ENCODE measurements around the gene ZGRF1.
"Not testable (repeated sequence)": the region's sequence is repeated elsewhere in the genome, so short reads cannot be mapped to it uniquely, and the experiment has no call there.

The ZGRF1 gene, protein sequence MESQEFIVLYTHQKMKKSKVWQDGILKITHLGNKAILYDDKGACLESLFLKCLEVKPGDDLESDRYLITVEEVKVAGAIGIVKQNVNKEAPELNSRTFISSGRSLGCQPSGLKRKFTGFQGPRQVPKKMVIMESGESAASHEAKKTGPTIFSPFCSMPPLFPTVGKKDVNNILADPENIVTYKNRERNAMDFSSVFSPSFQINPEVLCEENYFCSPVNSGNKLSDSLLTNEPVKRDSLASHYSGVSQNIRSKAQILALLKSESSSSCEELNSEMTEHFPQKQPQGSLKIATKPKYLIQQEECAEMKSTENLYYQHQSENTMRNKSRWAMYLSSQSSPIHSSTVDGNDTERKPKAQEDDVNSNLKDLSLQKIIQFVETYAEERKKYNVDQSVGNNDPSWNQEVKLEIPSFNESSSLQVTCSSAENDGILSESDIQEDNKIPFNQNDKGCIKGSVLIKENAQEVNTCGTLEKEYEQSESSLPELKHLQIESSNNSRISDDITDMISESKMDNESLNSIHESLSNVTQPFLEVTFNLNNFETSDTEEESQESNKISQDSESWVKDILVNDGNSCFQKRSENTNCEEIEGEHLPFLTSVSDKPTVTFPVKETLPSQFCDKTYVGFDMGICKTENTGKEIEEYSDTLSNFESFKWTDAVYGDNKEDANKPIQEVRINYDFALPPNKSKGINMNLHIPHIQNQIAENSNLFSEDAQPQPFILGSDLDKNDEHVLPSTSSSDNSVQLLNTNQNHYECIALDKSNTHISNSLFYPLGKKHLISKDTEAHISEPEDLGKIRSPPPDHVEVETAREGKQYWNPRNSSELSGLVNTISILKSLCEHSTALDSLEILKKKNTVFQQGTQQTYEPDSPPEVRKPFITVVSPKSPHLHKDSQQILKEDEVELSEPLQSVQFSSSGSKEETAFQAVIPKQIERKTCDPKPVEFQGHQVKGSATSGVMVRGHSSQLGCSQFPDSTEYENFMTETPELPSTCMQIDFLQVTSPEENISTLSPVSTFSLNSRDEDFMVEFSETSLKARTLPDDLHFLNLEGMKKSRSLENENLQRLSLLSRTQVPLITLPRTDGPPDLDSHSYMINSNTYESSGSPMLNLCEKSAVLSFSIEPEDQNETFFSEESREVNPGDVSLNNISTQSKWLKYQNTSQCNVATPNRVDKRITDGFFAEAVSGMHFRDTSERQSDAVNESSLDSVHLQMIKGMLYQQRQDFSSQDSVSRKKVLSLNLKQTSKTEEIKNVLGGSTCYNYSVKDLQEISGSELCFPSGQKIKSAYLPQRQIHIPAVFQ (N-terminal part only)

DNA sequence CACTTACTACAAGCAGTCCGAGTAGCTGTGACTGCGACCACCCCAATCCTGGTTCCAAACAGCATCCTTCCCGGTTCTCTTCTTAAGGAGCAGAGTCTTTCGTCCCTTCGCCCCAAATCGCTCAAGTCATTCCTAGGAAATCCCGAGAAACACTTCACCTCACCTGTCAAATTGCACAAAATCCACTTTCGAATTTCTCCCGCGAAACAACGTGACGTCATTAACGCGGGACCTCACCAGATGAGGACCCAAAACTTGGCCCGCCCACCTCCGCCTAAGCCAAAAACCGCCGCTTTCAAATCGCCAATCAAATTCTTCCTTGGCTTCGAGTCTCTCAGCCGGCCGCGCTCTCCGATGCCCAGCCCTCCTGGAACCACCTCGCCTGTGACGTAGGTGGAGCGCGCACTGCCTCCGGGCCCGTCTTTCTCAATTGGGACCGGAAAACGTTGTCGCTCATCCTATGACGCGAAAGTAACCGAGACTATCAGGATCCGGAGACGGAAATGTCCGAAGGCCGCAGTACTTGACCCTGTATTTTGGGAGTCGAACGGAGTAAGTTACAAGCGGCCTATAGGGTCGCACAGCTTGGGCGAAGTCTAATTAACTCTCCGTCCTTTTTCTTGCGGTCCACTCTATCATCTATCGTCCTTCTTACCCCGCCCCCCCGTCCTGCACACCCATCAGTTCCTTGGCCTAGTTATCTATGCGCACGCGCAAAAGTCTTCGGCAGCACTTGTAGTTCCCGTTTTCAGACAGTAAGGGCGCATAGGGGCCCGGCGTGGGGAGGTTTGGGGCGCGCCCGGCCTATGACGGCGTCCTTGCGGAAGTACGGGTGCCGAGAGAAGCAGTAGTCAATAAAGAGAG lies at the start of gene ZGRF1, which contains the start of gene LARP7:
Gene ZGRF1, minus strand, starts transcription at position 222 of the 864 bp plus-strand sequence. CDS start 3,733 bp downstream, outside the sequence.
Gene LARP7, plus strand, starts transcription at position 456 of the 864 bp plus-strand sequence. CDS start 7,527 bp downstream, outside the sequence.
- peak; percentile 98 for DNase-seq

DNA sequence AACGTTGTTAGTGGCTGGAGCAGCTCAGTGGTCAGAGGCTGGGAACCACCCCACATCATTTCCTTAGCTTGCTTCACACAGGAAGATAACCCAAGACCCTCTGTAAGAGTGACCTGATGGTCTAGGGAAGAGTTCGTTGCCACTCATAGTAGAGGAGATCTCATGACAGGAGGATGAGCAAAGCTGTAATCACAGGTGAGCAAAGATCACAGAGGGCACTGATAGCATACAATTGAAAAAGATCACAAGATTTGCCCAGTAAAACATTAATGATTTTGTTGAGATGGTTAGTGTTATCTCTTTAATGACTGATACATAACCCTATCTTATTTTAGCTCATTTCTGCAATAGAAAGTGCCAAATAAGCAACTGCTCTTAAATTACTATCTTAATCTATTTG lies 44.3 kb upstream of the ZGRF1 start:
- DNase-seq, result no peak

DNA sequence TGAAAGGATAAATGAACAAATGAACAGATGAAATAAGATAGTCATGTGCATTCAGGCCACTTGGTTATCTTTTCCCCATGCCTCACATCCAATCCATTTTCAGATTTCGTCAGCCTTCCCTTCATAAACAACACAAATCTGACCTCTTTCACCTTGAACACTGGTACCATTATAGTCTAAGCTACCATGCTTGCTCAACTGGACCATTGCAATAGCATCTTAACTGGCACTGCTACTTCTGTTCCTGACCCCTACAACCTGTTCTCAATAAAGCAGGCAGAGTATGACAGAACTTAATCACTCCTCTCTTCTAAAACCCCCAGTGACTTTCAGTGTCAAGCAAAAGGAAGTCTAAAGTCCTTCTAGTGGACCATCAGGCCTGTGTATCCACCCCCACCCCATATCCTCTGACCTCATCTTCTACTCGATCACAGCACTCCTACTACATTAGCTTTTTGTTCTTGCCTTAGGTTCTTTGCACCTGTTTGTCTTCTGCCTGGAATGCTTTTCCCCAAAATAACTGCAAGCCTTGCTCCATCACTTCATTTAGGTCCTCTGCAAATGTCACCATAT lies 40.9 kb upstream of the ZGRF1 start:
- no peak for DNase-seq

DNA sequence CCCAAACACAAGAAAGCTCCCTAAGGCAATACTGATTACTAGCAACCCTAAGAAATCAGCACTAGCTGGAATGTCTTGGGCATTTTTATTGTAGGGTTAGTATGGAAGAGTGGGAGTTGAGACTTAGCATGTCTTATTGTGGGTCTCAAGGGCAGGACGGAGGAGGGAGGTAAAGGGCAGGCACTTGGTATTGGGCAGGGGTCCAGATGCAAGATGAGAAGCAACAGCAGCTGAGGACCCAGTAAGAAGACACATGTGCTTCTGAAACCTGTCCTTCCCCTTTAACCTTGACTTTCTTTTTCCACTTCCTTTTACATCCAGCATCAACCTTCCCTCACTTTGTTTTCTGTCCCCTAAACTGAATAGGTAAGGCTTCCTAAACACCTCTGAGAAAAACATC lies 37.7 kb upstream of the ZGRF1 start:
- DNase-seq, result no peak

DNA sequence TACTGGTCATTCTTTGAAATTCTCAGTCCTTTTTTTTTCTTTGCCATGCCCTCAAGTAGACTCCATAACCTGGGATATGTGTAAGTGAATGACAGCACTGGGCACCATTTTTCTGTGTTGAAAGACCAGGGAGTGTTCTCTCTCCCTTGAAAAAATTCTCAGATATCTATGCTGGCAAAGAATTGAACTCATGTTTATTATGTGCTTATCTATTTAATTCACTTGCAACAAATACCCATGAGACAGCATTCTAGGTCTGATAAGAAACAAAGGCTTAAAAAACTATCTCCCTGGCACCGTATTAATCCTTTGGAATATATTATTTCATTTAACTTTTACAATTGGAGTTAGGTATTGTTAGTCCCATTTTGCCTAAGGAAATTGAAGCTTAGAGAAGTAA lies 37.0 kb upstream of the ZGRF1 start:
- no peak for DNase-seq

DNA sequence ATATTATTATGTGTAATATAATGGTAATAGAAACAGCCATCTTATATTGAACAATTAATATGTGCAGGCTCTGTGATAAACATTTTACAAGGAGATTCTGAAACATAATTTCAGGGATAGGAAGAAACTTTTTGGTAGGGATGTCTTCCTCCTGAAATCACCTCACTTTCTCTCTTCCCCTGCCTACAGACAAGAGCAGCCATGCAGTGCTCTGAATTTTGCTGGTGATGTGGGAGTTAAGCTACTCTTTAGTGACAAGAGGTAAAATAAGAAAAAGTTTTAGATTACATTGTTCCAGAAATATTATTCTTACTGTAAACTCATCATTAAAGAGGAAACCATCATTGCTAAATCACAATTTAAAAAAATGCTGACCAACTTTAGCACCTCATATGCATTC lies 36.4 kb upstream of the ZGRF1 start:
- no peak for DNase-seq

DNA sequence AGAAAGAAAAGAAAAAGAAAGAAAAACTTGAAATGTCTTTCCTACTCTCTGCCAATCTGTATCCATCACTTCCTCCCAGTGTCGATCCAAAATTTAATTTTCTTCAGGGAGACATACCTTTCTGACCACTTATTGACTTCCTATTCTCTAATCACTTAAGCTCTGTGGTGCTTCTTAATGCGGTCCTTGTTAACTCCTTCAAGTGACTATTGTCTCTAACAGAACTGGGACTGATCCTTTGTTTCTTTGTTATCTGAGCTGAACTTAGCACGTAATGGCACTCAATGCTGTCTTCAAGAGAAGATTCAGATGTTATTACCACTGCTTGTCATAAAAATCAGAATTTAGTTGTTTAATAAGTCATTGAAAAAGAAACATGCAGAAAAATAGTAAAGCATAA lies 31.4 kb upstream of the ZGRF1 start:
- no peak for DNase-seq

DNA sequence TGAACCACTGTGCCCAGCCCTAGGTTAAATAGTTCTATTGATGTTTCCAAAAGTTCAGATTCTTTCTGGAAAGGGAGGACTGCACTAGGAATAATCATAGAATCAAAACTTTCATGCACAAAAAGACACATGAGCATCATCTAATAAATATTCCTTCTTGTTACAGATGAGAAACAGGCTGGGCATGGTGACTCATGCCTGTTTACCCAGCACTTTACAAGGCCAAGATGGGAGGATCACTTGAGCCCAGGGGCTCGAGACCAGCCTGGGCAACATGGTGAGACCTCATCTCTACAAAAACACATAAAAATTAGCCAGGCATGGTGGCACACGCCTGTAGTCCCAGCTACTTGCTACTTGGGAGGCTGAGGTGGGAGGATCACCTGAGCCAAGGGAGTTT lies 27.9 kb upstream of the ZGRF1 start:
- DNase-seq, result no peak

DNA sequence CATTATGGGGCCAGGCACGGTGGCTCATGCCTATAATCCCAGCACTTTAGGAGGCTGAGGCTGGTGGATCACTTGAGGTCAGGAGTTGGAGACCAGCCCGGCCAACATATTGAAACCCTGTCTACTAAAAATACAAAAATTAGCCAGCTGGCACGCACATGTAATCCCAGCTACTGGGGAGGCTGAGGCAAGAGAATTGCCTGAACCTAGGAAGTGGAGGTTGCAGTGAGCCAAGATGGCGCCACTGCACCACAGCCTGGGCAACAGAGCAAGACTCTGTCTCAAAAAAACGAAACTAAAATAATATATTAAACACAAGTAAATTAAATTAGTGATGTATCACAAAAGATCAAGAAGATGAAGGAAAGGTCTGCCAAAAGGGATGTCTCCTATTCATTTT lies 19.4 kb upstream of the ZGRF1 start:
- not testable (repeated sequence) for DNase-seq

DNA sequence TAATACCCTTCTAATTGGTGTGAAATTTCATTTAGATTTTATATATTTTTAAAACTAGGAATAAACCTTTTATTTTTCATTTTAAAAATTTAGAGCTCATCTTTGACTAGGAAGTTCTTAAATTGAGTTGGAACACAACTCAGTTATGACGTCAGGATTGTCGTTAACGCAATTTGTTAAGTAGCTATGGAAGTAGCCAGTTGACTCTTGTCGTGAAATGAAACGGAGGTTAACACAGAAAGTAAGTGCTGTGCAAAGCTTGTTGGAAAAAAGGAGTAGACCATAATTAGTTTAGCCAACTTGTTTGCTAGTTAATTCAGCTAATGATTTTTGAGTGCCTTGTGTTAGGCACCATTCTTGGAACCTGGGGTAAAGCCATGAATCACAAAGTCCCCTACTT lies 18.6 kb upstream of the ZGRF1 start:
- DNase-seq, result no peak

DNA sequence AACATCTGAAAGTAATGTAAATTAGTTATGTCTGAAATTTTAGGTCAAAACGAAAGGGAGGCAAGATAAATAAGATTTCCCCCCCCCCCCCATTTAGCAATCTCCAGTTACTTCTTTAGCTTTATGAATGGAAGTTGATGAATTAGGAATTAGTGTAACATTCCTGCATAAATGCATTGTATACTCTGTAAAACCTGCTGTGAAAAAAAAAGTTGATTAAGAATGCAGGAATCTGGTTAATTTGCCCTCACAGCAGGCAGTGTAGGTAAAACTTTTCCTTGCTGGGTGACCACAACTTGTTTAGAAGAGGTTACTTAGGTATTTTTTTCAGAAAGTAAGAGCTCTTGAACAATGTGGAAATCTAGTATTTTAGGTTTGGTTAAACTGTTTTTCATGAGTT lies 15.5 kb upstream of the ZGRF1 start:
- DNase-seq, result no peak

DNA sequence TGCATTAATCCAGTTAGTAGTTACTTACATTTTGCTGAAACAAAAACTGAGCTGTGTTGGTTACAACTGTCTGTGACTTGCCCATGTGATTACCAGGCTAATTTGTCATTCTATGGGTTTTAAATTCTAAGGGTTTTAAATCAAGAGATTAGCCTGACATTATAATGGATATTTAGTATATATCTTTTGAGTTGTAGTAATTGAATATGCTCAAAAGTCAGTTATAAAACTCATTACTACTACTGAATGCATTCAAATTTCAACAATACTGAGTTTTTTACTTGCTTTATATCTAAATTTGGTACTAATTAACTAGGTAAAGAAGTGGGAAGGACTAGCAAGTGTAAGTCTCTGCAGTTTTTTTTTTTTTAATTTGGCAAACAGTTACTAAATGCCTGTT lies 14.9 kb upstream of the ZGRF1 start:
- DNase-seq, result no peak

DNA sequence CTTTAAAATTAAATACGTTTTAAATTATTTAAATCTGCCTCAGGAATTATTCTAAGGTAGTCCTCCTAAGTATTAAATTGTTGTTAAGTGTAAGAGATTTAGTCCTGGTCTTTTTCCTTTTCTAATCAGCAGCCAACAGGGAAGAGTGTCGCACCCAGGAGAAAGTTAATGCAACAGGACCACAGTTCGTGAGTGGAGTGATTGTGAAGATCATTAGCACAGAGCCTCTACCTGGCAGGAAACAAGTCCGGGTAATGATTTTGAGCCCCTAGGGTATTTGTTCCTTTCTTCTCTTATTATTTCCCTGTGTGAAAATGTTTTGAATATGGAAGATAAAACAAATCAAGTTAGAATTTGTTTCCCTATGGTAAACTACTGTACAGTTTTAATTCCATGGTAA lies 13.6 kb upstream of the ZGRF1 start:
- DNase-seq, result no peak

DNA sequence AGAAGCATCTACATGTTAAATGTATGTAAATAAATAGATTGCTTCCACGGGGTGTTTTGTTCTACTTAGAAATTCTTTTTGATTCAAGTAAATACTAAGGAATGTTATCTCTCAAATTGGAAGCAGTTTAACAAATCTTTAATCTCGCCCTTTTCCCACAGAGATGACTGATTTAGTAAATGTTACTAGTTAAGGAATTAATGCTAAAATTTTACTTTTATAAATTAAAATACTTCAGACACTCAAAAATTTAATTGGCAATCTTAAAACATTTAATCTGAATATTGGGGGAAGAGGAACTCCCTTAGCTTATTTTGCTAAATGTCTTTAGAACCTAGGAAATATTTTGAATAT lies 12.3 kb upstream of the ZGRF1 start:
- no peak for DNase-seq

DNA sequence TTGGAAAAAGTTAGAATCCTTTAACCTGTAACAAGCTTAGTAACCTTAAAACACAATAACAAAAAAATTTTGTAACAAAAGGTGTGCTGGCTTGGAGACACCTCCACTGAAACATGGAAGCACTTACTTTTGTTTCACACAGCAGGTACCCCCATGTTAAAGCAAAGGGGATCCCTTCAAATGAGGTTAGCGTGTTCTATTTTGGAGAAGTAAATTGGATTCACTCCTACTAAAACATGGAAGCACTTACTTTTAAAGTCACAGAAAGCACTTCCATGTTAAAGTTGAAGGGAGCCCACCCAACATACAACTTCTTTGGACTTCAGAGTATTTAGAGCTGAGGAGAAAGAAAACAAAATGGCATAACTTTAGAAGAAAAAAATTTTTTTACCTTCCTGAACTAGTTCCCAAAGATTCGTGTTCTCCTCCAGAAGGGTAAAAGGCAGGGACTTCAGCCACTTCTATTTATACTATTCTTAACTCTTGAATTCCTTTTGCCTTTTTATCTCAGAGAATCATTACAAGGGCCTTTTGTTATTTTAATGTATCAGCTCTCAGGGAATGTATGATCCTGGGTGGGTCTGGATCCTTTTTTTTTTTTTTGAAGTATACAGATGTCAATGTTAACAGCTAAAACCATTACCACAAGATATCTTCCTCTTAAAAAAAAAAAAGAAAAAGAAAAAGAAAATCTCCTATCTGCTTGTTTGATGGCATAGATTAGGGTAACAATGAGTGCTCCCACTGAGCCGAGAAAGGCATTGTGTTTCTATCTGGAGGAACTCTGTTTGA lies 11.8 kb upstream of the ZGRF1 start:
- DNase-seq, result no peak

DNA sequence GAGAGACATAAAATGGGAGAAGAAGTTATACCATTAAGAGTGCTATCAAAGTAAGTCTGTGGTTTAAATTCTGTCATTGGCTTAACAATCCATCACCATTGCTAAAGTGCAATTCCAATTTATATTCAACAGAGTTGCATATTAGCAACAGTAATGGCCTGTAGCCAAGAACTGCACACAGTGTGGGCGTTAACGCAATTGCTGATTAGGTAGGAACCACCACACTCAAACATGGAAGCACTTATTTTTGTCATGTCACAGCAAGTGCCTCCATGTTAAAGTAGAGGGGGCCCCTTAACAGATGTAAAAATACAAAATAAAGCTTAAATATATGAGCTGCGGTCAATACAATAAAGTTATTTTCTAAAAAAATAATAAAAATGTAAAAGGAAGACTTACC lies 11.1 kb upstream of the ZGRF1 start:
- no peak for DNase-seq

DNA sequence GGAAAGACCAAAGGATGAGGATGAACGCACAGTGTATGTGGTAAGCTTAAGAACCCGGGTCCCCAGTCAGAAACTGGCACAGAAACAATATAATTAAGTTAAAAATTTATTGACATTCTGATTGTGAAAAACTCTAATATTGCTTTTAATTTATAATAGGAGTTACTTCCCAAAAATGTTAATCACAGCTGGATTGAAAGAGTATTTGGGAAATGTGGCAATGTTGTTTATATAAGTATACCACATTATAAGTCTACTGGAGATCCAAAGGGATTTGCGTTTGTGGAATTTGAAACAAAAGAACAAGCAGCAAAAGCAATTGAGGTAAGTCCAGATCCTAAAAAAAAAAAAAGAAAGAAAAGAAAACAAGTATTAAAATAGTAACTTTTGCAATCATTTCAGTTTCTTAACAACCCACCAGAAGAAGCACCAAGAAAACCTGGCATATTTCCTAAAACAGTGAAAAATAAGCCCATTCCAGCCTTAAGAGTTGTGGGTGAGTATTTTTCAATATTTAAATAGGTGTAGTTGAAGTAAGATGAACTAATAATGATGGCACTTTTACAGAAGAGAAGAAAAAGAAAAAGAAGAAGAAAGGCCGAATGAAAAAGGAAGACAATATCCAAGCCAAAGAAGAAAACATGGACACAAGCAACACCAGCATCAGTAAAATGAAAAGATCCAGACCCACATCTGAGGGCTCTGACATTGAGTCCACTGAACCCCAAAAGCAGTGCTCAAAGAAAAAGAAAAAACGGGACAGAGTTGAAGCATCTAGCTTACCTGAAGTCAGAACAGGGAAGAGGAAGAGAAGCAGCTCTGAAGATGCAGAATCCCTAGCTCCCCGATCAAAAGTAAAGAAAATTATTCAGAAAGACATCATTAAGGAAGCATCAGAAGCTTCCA lies 10.2 kb upstream of the ZGRF1 start:
- DNase-seq, result no peak

DNA sequence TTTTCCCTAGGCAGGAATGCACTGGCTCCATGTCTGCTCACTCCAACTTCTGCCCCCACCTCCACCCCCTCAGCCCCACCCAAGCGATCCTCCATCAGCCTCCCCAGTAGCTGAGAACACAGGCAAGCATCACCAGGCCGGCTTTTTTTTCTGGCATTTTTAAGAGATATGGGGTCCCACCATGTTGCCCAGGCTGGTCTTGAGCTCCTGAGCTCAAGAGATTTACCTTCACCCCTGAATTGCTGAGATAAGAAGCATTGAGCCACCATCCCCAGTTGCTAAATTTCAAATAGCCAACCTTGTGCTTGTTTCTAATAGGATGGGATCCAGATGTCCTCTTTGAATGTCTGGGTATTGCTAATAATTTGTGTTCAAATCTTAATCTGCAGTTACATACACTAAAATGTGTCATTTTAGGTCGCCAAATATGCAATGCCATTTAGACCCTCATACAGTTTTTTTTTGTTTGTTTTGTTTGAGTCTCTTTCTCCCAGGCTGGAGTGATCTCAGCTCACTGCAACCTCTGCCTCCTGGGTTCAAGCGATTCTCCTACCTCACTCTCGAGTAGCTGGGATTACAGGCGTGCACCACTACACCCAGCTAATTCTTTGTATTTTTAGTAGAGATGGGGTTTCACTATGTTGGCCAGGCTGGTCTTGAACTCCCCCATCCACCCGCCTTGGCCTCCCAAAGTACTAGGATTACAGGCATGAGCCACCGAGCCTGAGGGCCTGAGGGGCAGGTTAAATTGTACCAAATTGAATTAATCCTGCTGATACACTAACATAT lies 9.0 kb upstream of the ZGRF1 start:
- no peak for DNase-seq

All from activated T-cell treated with anti-CD3 and anti-CD28 coated beads, Interleukin-2, amount 50 U/mL, for 48 hours (primary cell).